Subcutaneous adipose tissue (tissue), 4 donors: Measurements from ENCODE around the gene CRACDL. TPM values are rescaled to one million over a fixed set of nuclear protein-coding genes. Genes with fewer than 3 reads are reported as not detected.

ENCODE experiments used
- CTCF ChIP-seq: fragments of 450-650 bp; IDR thresholded peaks from one replicate; pipeline ENCODE4 v1.5.1; 2016; ENCODE audit warnings: low read depth, mild to moderate bottlenecking, control low read depth, antibody characterized with exemption, moderate library complexity
- total RNA-seq, 4 donors: library from RNA; depleted of rRNA; stranded (reverse); fragments of >200 nt; gene quantifications; one replicate each; pipeline ENCODE4 v1.1.0, GENCODE V29; 2016

CRACDL gene
- total RNA-seq, 4 donors from 2014 or later, result 1.4 to 8.3 (median 4.5) TPM

DNA sequence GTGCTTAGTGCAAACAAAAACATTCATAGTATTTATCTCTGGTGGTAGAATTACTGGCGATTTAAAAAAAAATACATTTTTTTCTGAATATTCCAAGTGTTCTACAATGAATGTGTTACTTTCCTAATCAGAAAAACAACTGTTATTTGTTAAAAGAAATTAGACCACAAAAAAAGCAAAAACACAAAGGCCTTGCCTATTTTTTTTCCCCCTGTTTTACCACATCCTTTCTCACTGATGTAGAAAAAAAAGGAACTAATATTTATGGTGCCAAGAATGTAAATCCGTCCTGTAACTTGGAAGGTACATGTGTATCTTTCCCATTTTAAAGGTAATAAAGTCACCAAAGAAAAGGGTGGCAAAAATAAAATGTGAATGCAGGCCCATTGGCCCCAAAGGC lies 176.7 kb downstream of the CRACDL start:
- TF ChIP-seq CTCF, result no peak

GRCh38 chr2:98757904-98758421 lies 178.1 kb downstream of the CRACDL start:
- no peak for TF ChIP-seq CTCF

DNA sequence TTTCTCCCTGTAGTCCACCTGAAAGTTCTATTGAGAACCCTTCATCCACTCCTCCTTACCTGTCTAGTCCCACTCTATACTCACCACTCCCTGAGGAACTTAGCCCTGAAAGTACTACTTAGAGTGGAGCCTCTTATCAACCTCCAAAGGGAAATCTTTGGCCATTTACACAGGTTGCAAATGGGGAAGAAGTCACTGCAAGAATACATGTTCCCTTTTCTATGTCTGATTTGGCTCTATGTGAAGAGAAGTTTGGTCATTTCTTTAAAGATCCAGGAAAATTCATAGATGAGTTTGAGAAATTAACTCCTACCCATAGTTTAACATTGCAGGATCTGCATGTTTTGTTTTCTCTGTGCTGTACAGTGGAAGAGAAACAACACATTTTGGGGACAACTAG lies 182.2 kb downstream of the CRACDL start:
- no peak for TF ChIP-seq CTCF

DNA sequence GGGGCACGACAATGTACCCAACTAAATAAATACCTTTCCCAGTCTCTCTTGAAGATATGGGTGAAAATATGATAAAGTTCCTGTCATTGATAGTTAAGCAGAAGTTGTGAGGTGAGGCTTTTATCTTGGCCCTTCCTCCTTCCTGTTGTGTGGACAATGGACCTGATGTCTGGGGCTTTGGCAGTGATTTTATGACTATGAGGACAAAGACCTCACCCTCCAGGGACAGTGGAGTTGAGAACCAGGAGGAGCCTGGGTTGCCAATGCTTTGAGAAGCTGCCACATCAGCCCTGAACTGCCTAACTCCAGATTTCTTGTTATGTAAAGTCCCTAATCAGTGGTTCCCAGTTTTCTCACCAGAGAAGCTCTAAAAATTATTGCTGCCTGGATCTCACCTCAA lies 184.3 kb downstream of the CRACDL start:
- no peak for TF ChIP-seq CTCF

DNA sequence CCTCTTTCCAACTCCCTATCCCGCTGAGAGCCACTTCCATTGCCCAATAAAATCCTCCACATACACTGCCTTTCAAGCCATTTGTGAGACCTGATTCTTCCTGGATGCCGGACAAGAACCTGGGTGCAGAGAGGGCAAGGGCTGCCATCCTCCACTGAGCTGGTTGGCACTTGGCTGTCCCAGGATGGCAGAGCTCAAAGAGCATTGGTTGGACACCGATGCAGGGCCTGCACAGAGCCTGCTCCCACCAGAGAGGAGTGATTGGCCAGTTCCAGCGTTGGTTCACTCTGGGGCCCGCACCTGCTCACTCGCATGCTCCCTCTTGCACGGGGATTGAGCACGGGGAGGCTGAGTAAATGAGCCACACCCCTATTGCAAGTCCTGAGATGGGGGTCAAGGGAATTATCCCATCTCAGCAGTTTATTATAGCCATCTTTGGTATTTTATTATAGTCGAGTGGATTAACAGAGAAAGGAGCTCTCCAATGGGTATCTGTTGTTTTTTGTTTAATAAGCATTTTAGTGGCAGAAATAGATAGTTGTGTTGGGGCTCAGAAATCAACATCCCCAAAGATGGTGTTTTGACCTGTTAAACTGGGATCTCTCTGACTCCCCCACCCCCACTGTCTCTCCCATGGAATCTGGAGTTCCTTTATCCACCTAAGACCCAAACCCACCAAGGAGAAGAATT lies 185.3 kb downstream of the CRACDL start:
- TF ChIP-seq CTCF, result no peak

DNA sequence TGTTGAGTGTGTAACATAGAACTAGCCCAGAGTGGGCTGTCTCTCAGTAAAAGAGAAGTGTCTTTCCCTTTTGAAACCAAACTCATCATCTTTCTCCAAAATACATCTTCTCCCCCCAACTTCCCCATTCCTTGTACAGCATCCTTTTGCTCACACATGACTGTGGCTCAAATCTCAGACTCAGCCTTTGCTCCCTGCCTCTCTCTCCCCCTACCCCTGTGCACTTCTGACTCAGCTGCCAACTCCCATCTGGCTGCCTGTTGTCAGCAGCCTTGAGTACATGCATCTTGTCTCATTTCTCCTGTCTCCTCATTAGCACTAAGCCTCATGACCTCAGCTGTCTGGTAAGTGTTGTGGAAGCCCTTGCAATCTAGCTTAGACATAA lies 187.0 kb downstream of the CRACDL start:
- TF ChIP-seq CTCF, result no peak

- no peak for TF ChIP-seq CTCF
These were observed 187.5 kb downstream of the CRACDL start for GRCh38 chr2:98748292-98749065.
